Adrenal gland (tissue), 12 donors: ENCODE results near the gene AVPR2. TPM values are rescaled to one million over a fixed set of nuclear protein-coding genes. Genes with fewer than 3 reads are reported as not detected.

Experiments used
- DNase-seq, 7 donors: peaks; one replicate each; pipeline ENCODE4 v3.0.0-alpha.2; 2019 to 2020
- H3K27ac ChIP-seq, 5 donors: fragments of 200-600 bp; sonication (generic) in 4 of 5; 1 replicate in 3 of 5; 2 replicates in 2 of 5; pipeline versions ENCODE4 v1.5.1 to v1.8.0; 2016 to 2020; ENCODE audit warnings: mild to moderate bottlenecking in 1 of 5
- H3K27me3 ChIP-seq: fragments of 200-600 bp; 2 replicates; pipeline ENCODE4 v1.8.0; 2021
- H3K36me3 ChIP-seq, 2 donors: fragments of 200-600 bp; replicated peaks in 1 of 2; 1 replicate in 1 of 2; 2 replicates in 1 of 2; pipeline versions ENCODE4 v1.5.1 to v1.8.0; 2018 to 2022
- H3K4me1 ChIP-seq, 2 donors: fragments of 200-600 bp; replicated peaks in 1 of 2; 1 replicate in 1 of 2; 2 replicates in 1 of 2; pipeline versions ENCODE4 v1.5.1 to v1.8.0; 2018 to 2021
- H3K4me3 ChIP-seq, 4 donors: fragments of 200-600 bp; sonication (generic) in 3 of 4; one replicate each; pipeline ENCODE4 v1.5.1; 2016 to 2018
- H3K9me3 ChIP-seq, 3 donors: fragments of 200-600 bp; sonication (generic) in 1 of 3; replicated peaks in 1 of 3; 1 replicate in 2 of 3; 2 replicates in 1 of 3; pipeline versions ENCODE4 v1.5.1 to v1.8.0; 2016 to 2021
- CTCF ChIP-seq, 6 experiments: fragments of 450-650 bp in 4 of 6; fragments of 200-600 bp in 2 of 6; sonication (generic) in 1 of 6; IDR thresholded peaks; 1 replicate in 5 of 6; 2 replicates in 1 of 6; pipeline versions ENCODE4 v1.5.1 to v1.8.0; 2016 to 2021; ENCODE audit warnings: antibody characterized with exemption in 6 of 6, mild to moderate bottlenecking in 2 of 6, moderate library complexity in 1 of 6
- POLR2A ChIP-seq, 2 donors: fragments of 450-650 bp; IDR thresholded peaks; one replicate each; pipeline ENCODE4 v1.6.1; 2017; ENCODE audit warnings: antibody characterized with exemption in 2 of 2, mild to moderate bottlenecking in 2 of 2, moderate library complexity in 1 of 2
- WGBS, 4 donors: extraction: QIAGEN DNeasy Blood & Tissue Kit in 2 of 4; methylation state at CpG; one replicate each; pipeline versions ENCODE4 v1.1.5 to v1.1.7; 2013 to 2017; 5-methylcytosine and 5-hydroxymethylcytosine counted together
- intact Hi-C, 2 donors: fragments of 100-400 bp; cut with DNase I; formaldehyde crosslinking; loops; one replicate each; pipeline versions ENCODE4 v1.14.1 to v1.15.0; 2022 to 2023
- polyA plus RNA-seq, 3 donors: library from polyadenylated mRNA; stranded (reverse); fragments of 200-250 nt in 2 of 3; fragments of 350-450 nt in 1 of 3; fragmentation: Illumina TruSeq in 1 of 3; extraction: RNeasy Lipid Tissue Mini Kit (QIAGEN cat#74804) in 1 of 3; gene quantifications; one replicate each; pipeline ENCODE4 v1.2.3, GENCODE V29; 2013 to 2014
- total RNA-seq, 9 donors: library from RNA; depleted of rRNA in 4 of 9; stranded (reverse); fragments of >200 nt in 4 of 9; fragments of 120-200 nt in 1 of 9; fragmentation: NEBNext Ultra II Directional in 1 of 9; extraction: Animal tissue kit (Norgen Biotek cat#: 25700) in 1 of 9; gene quantifications; one replicate each; pipeline versions ENCODE4 v1.1.0 to v1.2.4, GENCODE V29; 2013 to 2023
- donor health status: healthy with polysubstance abuse.
- donor health status: Bipolar disorder and iron deficiency.
- donor health status: DM: yes; HTN: yes; CAD: no.
- donor health status: DM: no; HTN: no; CAD: no.
- donor health status: DM: no; HTN: no; CAD: no.
- donor health status: DM: yes; HTN: yes; CAD: no.

Gene AVPR2
- total and polyA plus RNA-seq, 12 donors, result 0.11 to 1.6 (median 0.69) TPM; not detected in 1

DNA sequence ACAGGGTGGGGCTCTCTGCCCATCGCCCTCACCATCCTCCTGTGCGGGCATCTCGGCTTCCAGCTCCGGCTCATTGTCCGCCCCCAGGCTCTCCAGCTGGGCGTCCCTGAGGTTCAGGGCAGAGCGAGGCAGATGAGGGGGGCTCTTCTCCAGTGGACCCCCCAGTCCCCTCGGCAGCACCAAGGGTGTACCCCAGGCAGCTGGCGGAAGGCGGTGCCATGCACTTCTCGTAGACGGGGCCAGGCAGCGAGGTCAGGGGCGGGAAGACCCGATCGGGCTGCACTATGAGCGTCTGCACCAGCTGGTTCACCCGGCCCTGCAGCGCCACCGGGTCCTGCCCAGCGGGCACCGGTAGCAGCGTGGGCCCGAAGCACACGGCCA lies 5.5 kb downstream of the AVPR2 start:
- H3K27ac ChIP-seq, result no peak overlapping the region
- WGBS, 4 donors, result 90 to 100% (median 93%) methylated on average over 1 to 23 of the region's 25 CpGs
- TF ChIP-seq POLR2A (IDR thresholded peaks at IDR 0.05) (no peak), CTCF (IDR thresholded peaks at IDR 0.05) (no peak)
- no peaks in the 10 kb centered on the region for H3K36me3 ChIP-seq
- H3K4me3 ChIP-seq, result no peak overlapping the region
- H3K4me1 ChIP-seq, result no peaks in the 10 kb centered on the region
- no peak for DNase-seq
- intact Hi-C loops, result no loop called here
- no peaks in the 10 kb centered on the region for H3K9me3 ChIP-seq
- H3K27me3 ChIP-seq, result peaks cover 23% of the 10 kb centered on the region

DNA sequence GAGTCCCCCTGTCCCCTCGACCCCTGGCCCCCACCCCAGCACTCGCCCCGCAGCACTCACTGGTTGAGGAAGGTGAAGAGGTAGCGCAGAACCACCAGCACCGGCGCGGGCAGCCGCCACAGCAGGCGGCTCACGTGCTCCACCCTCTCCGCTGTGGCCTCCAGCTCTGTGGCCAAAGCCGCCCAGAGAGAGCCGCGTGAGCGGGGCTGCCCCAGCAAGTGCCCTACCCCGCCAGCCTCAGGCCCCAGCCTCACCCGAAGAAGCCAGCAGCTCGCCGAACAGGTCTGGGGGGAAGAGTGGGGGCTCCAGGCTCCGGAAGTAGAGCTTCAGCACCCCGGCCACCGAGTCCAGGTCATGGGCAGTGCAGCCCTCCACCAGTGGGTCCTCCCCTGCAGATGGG lies 6.0 kb downstream of the AVPR2 start:
- no peaks in the 10 kb centered on the region for H3K4me1 ChIP-seq
- no peak overlapping the region for H3K4me3 ChIP-seq
- WGBS, 4 donors, result 91 to 97% (median 97%) methylated on average over 10 to 20 of the region's 22 CpGs; no CpG with 5 or more reads in 1 of the 4 donors
- H3K36me3 ChIP-seq, result no peaks in the 10 kb centered on the region
- peaks cover 21% of the 10 kb centered on the region for H3K27me3 ChIP-seq
- DNase-seq, result no peak
- no peaks in the 10 kb centered on the region for H3K9me3 ChIP-seq
- intact Hi-C loops, result no loop called here
- TF ChIP-seq CTCF (IDR thresholded peaks at IDR 0.05) (no peak), POLR2A (IDR thresholded peaks at IDR 0.05) (no peak)
- no peak overlapping the region for H3K27ac ChIP-seq

DNA sequence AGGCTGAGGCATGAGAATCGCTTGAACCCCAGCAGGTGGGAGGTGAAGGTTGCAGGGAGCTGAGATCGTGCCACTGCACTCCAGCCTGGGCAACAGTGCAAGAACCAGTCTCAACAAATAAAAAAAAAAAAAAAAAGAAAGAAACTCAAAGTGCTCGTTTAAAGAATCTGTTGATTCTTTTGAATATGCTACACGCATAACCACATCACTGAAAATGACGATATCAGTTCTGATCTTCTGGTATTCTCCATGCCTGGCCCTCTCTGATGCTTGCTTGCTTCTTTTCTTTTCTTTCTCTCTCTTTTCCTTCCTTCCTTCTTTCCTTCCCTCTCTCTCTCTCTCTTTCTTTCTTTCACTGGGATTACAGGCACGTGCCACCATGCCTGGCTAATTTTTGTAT lies 7.3 kb downstream of the AVPR2 start:
- no peaks in the 10 kb centered on the region for H3K9me3 ChIP-seq
- DNase-seq, result no peak
- no peak overlapping the region for H3K27ac ChIP-seq
- no peaks in the 10 kb centered on the region for H3K4me1 ChIP-seq
- no peaks in the 10 kb centered on the region for H3K36me3 ChIP-seq
- TF ChIP-seq POLR2A (IDR thresholded peaks at IDR 0.05) (no peak), CTCF (IDR thresholded peaks at IDR 0.05) (no peak)
- WGBS, 4 donors, result 82 to 86% (median 85%) methylated on average over 6 of the region's 6 CpGs
- peaks cover 10% of the 10 kb centered on the region for H3K27me3 ChIP-seq
- H3K4me3 ChIP-seq, result no peak overlapping the region
- intact Hi-C loops, result no loop called here

DNA sequence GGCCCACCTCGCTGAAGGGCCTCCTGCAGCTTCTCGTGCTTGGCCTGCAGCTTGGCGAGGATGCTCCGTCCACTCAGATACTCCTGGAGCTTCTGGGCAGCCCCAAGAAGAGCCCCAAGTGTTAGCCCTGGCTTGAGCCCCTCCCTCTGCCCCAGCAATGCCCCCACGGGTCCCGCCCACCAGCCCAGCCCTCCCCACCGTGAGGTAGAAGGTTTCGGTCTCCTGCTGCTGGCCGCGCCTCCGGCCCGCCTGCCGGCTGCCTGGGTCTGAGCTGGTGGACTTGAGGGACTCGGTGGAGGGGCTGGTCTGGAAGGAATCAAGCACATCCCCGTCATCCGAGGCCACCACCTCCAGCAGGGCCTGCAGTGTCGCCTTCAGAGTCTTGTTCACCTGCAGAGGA lies 8.7 kb downstream of the AVPR2 start:
- DNase-seq, result no peak
- intact Hi-C loops, result no loop called here
- peaks cover 8% of the 10 kb centered on the region for H3K27me3 ChIP-seq
- no peak overlapping the region for H3K27ac ChIP-seq
- no peaks in the 10 kb centered on the region for H3K36me3 ChIP-seq
- TF ChIP-seq POLR2A (IDR thresholded peaks at IDR 0.05) (no peak), CTCF (IDR thresholded peaks at IDR 0.05) (no peak)
- no peak overlapping the region for H3K4me3 ChIP-seq
- H3K4me1 ChIP-seq, result no peaks in the 10 kb centered on the region
- no peaks in the 10 kb centered on the region for H3K9me3 ChIP-seq
- 75 to 86% (median 80%) methylated on average over 1 to 17 of the region's 17 CpGs; no CpG with 5 or more reads in 1 of the 4 donors for WGBS, 4 donors
